GM19328 (cell line): ENCODE measurements around the gene CMKLR1.

Source experiments
- ATAC-seq: cut with Tn5 transposase; IDR thresholded peaks from one replicate; pipeline ENCODE4 v1.9.1; 2021; ENCODE audit warnings: mild to moderate bottlenecking, moderate library complexity; ENCODE audit not compliant: unreplicated experiment

The CMKLR1 gene

DNA sequence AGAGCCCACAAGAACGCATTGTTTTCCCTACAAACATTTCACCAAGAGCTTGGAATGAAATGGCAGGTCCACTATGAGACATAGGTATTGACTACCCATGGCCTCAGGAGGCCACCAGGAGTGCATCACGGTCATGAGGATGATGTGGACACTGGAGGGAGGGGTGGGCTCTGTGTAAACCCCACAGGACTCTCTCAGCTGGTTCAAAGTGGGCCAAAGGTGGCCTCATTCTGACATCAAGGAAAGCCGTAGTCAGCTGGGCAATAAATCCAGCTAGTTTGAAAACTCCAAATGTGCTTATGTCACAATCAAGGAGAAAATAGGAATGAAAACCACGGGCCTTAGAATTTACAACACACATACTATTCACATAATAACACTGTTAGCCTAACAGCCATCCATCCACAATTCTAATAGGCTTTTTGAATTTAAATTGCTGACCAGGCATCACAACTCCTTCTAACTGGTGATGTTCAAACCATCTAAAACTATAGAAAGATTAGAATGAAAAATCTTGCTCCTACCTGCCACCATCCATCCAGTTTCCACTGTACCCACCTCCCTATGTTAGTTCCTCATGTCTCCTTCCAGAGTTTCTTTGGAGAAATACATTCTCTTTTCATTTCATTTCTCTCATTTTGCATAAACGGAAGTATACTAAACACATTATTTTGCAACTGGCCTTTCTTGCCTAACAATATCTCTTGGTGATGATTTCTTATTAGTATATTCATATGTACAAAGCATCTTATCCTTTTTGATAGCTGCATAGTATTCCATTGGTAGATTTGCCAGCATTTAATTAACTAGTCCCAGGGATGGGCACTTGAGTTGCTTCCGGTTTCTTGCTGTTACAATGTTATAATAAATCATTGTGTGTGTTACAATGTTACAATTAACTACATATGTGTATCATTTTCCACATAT lies 21.5 kb downstream of the CMKLR1 start:
- ATAC-seq = no peak

GRCh38 chr12:108316176-108317086 lies 22.7 kb downstream of the CMKLR1 start:
- ATAC-seq = no peak

DNA sequence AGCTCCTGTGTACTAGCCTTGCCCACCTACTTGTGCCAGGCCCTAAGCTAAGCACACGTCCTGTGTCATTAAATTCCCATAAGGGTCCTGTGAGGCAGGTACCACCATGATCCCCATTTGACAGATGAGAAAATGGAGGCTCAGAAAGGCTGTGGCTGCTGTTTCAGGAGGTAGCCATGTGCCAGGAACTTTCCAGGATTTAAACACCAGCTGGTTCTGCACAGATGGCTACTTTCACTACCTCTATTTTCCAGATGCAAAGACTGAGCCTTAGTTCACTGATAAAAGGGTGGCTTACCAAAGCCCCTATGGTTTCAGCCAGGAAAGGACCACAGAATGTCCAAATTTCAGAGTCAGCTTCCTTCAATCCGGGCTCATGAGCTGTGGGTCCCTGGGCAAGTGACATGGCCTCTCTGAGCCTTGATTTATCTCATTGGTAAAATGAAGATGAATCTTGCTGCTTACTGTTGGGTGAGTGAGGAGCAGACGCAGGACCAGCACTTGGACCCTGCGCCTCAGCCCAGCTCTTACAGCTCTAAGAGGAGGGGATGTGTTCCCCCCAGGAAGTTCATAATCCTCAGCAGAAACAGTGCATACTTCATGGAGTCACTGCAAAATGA lies 23.5 kb downstream of the CMKLR1 start:
- ATAC-seq = no peak

DNA sequence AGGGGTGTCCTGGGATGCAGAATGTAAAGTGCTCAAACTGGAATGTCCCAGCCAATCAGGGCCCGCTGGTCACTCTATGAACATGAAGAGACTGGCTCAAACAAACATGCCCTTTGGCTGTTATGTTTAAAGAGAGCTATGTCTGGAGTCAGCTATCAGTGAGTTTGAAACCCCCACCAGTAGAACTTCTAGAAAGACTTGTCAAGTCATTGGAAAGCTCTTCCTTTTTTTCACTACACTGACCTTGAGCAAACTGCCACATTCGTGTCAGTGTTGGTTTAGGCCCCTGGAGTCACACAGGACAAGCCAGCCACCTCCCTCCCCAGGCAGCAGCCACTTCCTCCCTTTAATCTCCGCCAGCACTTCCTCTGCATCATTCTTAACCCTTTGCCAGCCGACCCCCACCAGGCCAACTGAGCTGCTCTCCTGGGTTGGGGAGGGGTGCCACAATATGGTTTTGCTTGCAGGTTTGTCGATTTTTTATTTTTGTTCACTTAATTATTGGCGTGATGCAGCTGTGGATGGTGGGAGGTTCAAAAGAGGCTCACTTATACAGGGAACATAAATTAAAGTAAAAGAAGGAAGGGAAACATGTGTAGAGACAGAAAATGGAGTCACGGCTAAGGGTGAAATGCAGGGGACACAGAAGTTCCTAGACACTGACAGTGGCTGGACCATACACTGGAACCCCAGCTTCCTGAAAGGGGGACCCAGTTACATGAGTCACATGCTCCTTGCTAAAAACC lies 25.3 kb downstream of the CMKLR1 start:
- no peak for ATAC-seq

DNA sequence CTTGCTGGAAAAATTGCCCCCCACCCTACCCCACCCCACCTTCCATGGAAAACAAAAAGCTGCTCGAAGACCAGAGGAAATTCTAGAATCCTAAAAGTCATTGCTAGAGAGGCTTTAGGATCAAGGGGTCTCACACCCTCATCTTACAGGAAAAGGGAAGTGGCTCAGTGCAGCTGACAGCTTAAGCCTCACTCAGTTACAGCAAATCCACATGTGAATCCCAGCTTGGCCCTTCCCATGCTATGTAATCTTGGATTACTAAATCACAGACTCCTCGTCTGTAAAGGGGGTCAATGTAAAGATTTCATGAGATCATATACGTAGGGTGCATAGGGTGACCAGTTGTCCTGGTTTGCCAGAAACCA lies 25.9 kb downstream of the CMKLR1 start:
- no peak for ATAC-seq

DNA sequence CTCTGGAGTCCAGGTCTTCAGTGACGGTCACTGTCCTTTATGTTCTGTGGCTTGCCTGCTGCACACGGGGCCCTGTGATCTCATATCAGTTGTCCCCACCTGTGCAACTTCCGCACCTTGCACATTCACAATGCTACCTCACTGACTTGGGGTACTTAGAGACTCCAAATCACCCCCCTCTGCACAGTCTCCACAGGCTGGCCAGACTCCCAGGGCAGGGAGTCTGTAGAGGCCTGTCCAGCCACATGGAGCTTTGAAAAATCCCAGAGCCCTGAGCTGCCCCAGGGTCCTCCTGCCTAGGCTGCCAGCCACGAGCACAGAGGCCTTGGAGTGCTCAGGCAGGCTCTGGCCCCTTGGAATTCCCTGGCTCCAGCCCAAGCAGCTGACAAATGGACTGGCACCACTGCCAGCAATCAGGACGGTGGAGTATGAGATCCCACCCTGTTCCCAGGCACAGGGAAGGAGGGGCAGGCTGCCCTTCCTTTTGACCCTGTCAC lies 26.4 kb downstream of the CMKLR1 start:
- no peak for ATAC-seq

- ATAC-seq = no peak
Measured at GRCh38 chr12:108312073-108312659, 26.9 kb downstream of the CMKLR1 start.

DNA sequence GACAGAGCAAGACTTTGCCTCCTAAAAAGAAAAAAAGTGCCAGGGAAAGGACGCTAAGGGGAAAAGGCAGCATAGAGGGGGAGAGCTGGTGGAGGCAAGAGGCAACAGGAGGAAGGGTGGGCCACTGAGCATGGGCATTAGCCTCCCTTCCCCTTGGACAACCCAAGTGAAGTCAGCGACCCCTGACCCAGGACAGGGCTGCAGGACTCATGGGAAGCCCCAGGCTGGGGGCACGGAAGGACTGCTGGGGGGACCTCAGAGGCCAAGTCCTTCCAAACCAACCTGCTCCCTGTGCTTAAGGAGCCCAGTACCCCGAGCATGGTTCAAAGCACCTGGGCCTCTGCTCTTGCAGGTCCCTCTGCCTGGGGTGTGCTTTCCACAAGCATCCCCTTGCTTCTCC lies 27.5 kb downstream of the CMKLR1 start:
- ATAC-seq = no peak

GRCh38 chr12:108310489-108310888 lies 28.6 kb downstream of the CMKLR1 start:
- ATAC-seq = no peak

- no peak for ATAC-seq
Measured at GRCh38 chr12:108309674-108310312, 29.3 kb downstream of the CMKLR1 start.

- ATAC-seq = no peak
Measured at GRCh38 chr12:108308395-108309085, 30.6 kb downstream of the CMKLR1 start.

GRCh38 chr12:108307006-108307405 lies 32.1 kb downstream of the CMKLR1 start:
- no peak for ATAC-seq

DNA sequence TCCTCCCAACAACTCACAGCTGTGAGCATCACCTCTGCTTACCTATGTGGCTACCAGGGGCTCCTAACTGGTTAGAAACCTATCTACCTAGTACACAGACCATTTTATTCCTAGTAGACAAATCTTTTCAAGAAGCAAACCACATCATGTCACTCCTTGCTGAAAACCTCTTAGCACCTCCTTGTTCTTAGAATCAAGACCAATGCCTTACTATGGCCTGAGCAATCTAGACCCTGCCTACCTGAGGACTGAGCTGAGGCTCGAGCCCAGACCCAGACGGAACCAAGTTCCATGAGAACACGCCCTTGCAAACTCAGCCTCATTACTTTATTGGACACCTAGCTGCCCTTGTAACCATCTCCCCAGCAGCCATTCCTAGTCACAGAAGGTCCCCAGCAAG lies 32.6 kb downstream of the CMKLR1 start:
- no peak for ATAC-seq

DNA sequence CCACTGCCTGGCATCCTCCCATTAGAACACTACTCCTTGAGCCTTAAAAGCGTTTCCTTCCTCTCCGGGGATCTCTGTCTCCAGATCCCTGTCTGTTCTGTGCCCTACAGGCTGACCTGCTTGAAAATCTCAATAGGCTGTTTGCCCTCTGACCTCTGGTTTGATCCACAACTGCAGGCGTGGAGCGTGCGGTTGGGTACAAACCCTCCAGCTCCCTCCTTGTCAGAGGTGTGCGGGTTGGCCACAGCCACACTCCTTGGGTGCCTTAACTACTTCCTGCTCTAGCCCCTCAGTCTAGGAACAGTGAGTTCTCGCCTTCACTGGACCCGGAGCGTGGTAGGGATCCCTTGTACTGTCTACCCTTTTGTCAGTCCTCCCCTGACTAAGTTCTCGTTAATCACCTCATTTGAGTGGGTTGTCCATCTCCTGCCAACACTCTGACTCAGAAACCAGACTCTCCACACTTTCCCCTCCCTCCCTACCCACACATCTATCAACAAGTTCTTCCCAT lies 33.1 kb downstream of the CMKLR1 start:
- no peak for ATAC-seq

- no peak for ATAC-seq
Measured at GRCh38 chr12:108305520-108305919, 33.6 kb downstream of the CMKLR1 start.

DNA sequence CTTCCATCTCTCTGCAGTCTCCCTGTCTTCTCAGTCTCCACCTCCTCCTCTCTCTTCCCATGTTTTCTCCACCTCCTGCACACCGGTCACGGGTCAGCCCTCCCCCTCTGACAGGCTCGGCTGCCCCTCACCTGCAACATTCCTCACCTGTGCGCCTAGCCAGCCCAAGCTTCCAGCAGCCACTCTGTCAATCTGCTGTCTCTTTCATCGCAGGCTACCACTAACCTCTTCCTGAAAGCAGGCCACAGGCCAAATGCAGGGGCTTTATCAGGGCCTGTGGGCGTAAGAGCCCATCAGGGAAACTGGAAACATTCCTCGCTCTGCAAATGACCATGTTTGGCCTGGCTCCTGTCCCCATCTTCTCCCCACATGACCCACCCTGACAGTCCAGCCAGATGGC lies 34.5 kb downstream of the CMKLR1 start:
- ATAC-seq = no peak

DNA sequence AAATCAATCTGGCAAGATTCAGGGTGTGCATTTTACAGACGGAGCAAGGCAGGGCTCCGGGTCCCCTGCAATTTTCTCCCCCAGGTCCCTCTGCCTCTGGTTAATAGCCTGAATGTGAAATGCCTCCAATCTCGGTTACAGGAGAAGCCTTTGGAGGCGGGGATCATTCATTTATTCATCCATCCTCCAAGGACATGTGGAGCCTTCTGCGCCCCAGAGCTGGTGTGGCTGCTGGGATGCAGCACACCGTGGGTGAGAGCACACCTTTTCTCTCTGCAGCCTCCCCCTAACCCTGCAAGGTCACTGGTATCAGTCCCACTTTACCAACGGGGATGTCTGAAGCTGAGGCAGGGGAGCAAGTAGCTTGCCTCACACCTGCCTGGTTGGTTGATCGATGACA lies 35.4 kb downstream of the CMKLR1 start:
- no peak for ATAC-seq

DNA sequence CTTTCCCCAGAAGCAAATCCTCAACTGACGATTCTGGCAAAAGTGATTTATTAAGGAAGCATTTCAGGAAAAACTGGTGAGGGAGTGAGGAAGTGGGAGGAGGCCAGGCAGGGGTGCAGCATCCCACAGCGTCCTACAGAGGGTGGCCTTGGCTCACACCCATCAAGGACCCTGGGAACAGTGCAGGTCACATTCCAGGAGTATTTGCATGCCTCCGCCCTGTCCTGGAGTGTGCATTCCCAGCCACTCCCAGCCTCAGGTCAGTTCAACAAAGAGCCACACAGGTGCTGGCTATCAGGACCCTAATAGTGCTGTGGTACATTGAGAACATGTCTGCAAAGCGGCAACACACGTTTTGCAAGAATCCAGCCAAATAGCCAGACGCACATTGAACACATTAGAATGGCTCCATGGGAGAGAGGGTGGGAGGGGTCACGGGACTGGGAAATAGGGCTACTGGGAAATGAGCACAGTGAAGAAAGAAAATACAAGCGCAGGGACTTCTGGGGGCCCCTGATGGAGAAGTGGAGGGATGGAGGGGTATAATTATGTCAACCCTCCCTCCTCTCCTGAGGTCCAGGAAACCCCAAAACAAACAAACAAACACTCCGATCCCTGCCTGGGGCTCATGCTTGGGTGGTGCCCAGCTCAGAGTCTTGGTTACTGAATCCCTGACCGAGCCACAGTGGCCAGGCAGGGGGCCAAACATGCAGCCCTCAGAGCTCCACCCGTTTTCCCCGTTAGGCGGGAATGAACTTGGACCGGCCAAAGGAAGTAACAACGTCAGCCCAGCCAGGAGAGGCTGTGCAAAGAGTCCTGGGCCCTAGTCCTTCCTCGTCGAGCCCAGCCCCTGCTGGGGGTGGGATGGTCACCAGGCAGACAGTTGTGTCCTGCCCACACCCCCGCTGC lies 36.5 kb downstream of the CMKLR1 start:
- ATAC-seq = no peak
